GM12864 (cell line): ENCODE data around the gene GRB7.
"Not testable (repeated sequence)": the region's sequence is repeated elsewhere in the genome, so short reads cannot be mapped to it uniquely, and the experiment has no call there.

Source experiments
- DNase-seq: peaks from one replicate; pipeline ENCODE4 v3.0.0-alpha.2; 2011; ENCODE audit warnings: low read depth
- H3K4me3 ChIP-seq: 2 replicates; pipeline ENCODE4 v1.5.1; 2011; ENCODE audit warnings: mild to moderate bottlenecking, low read depth, low read length, control low read depth
- CTCF ChIP-seq: IDR thresholded peaks from 2 replicates; pipeline ENCODE4 v1.5.1; 2011; ENCODE audit warnings: low read depth, mild to moderate bottlenecking, moderate library complexity, low read length, control low read depth, inconsistent platforms; ENCODE audit errors: missing control alignments

GRB7 gene

GRCh38 chr17:39744075-39744835 is 6.5 kb downstream of the GRB7 start:
- H3K4me3 ChIP-seq: no peak overlapping the region
- no peak for DNase-seq
- TF ChIP-seq CTCF: no peak

GRCh38 chr17:39744836-39745215 is 7.1 kb downstream of the GRB7 start:
- no peak for TF ChIP-seq CTCF
- no peak for DNase-seq
- H3K4me3 ChIP-seq: no peak overlapping the region

- H3K4me3 ChIP-seq: no peak overlapping the region
- TF ChIP-seq CTCF: no peak
- no peak for DNase-seq
These were observed 7.8 kb downstream of the GRB7 start for GRCh38 chr17:39745335-39746144.

- DNase-seq: no peak
- no peak for TF ChIP-seq CTCF
- H3K4me3 ChIP-seq: no peak overlapping the region
These were observed 8.4 kb downstream of the GRB7 start for GRCh38 chr17:39746145-39746461.

- no peak for TF ChIP-seq CTCF
- no peak overlapping the region for H3K4me3 ChIP-seq
- DNase-seq: no peak
These were observed 10.0 kb downstream of the GRB7 start for GRCh38 chr17:39747745-39748144.

- H3K4me3 ChIP-seq, DNase-seq: not testable (repeated sequence)
These were observed 10.8 kb downstream of the GRB7 start for GRCh38 chr17:39748444-39749034.

- H3K4me3 ChIP-seq: no peak overlapping the region
- DNase-seq: no peak
- TF ChIP-seq CTCF: no peak
These were observed 12.6 kb downstream of the GRB7 start for GRCh38 chr17:39750131-39751015.
